Panc1 (cell line): Measurements from ENCODE around the gene OSBP2. TPM values are rescaled to one million over a fixed set of nuclear protein-coding genes. Genes with fewer than 3 reads are reported as not detected.

Experiments
- ATAC-seq: fragments of 200-7000 bp; cut with Tn5 transposase; 2 replicates; pipeline ENCODE4 v1.9.1; 2020; ENCODE audit warnings: mild to moderate bottlenecking, moderate library complexity
- BruUV-seq: library from RNA; stranded (reverse); fragments of 400-500 nt; replicated peaks from 2 replicates; lab custom pipeline; 2021; lab: Mats Ljungman, UMichigan
- CTCF ChIA-PET: fragments of 300-600 bp; sonication (Branson Sonifier 250); formaldehyde crosslinking; loops from one replicate; lab custom pipeline; 2022; ENCODE audit warnings: antibody characterized with exemption; lab: Charles Lee
- POLR2A ChIA-PET: fragments of 300-600 bp; sonication (Branson Sonifier 250); formaldehyde crosslinking; loops from one replicate; lab custom pipeline; 2022; ENCODE audit warnings: antibody characterized with exemption; lab: Charles Lee
- DNase-seq: peaks from one replicate; pipeline ENCODE4 v3.0.0-alpha.2; 2010; ENCODE audit warnings: low read depth, low spot score
- H3K27ac ChIP-seq: 2 replicates; pipeline ENCODE4 v1.5.1; 2011; ENCODE audit warnings: mild to moderate bottlenecking, low read length, inconsistent platforms
- H3K27me3 ChIP-seq: fragments of 200-500 bp; sonication (Bioruptor generic); 2 replicates; pipeline ENCODE4 v1.6.0; 2014; ENCODE audit warnings: low read length, inconsistent platforms; ENCODE audit not compliant: control insufficient read depth, insufficient read depth
- H3K36me3 ChIP-seq: fragments of 200-500 bp; sonication (Bioruptor generic); 2 replicates; pipeline ENCODE4 v1.5.1; 2014; ENCODE audit warnings: inconsistent platforms, mild to moderate bottlenecking, low read length, moderate library complexity; ENCODE audit not compliant: control insufficient read depth, insufficient read depth
- H3K4me1 ChIP-seq: 2 replicates; pipeline ENCODE4 v1.5.1; 2011; ENCODE audit warnings: inconsistent platforms, mild to moderate bottlenecking, low read length, moderate library complexity; ENCODE audit not compliant: control insufficient read depth, insufficient read depth
- H3K4me3 ChIP-seq, 2 experiments: 2 replicates each; pipeline ENCODE4 v1.5.1; 2011 to 2012; ENCODE audit warnings: low read depth in 2 of 2, low read length in 2 of 2, mild to moderate bottlenecking in 2 of 2, inconsistent platforms in 1 of 2, moderate library complexity in 1 of 2
- H3K9me3 ChIP-seq: fragments of 200-500 bp; sonication (Bioruptor generic); 2 replicates; pipeline ENCODE4 v1.5.1; 2014; ENCODE audit warnings: low read depth, mild to moderate bottlenecking, inconsistent platforms, low read length, moderate library complexity; ENCODE audit not compliant: control insufficient read depth, insufficient read depth
- POLR2AphosphoS5 ChIP-seq: IDR thresholded peaks from 2 replicates; pipeline ENCODE4 v1.6.1; 2012; ENCODE audit warnings: mild to moderate bottlenecking, low read depth, low read length, moderate library complexity
- SIN3A ChIP-seq: IDR thresholded peaks from 2 replicates; pipeline ENCODE4 v1.6.1; 2012; ENCODE audit warnings: low read depth, mild to moderate bottlenecking, low read length, moderate library complexity, borderline replicate concordance; ENCODE audit not compliant: insufficient read depth
- TCF7L2 ChIP-seq: IDR thresholded peaks from 2 replicates; pipeline ENCODE4 v1.6.1; 2011; ENCODE audit warnings: mild to moderate bottlenecking, low read depth, low read length, inconsistent platforms
- in situ Hi-C: cut with HindIII; loops from 2 replicates; pipeline ENCODE4 v1.10.0; 2016; ENCODE audit warnings: low sequenced_read_pairs, low pct_unique_long_range_greater_than_20kb
- intact Hi-C: fragments of 100-400 bp; cut with micrococcal nuclease; formaldehyde crosslinking; loops from one replicate; pipeline ENCODE4 v1.10.0; 2022; ENCODE audit not compliant: unreplicated experiment
- total RNA-seq: library from RNA; stranded (reverse); gene quantifications from one replicate; pipeline ENCODE4 v1.2.1, GENCODE V29; 2021; ENCODE audit not compliant: unreplicated experiment
- TF ChIP-seq, protein P1 (sequence below), 2 experiments: IDR thresholded peaks; 2 replicates each; pipeline ENCODE4 v1.6.1; 2011 to 2012; ENCODE audit warnings: low read depth in 2 of 2, control low read depth in 1 of 2, low read length in 1 of 2, mild to moderate bottlenecking in 1 of 2, moderate library complexity in 1 of 2; ENCODE audit not compliant: insufficient read depth in 1 of 2
- TF ChIP-seq, protein P2 (sequence below): fragments of 450-650 bp; IDR thresholded peaks from 2 replicates; pipeline ENCODE4 v1.5.1; 2017; ENCODE audit warnings: mild to moderate bottlenecking

Gene OSBP2
- total RNA-seq, 1 experiment from 2014 or later, result 4.7 TPM

DNA sequence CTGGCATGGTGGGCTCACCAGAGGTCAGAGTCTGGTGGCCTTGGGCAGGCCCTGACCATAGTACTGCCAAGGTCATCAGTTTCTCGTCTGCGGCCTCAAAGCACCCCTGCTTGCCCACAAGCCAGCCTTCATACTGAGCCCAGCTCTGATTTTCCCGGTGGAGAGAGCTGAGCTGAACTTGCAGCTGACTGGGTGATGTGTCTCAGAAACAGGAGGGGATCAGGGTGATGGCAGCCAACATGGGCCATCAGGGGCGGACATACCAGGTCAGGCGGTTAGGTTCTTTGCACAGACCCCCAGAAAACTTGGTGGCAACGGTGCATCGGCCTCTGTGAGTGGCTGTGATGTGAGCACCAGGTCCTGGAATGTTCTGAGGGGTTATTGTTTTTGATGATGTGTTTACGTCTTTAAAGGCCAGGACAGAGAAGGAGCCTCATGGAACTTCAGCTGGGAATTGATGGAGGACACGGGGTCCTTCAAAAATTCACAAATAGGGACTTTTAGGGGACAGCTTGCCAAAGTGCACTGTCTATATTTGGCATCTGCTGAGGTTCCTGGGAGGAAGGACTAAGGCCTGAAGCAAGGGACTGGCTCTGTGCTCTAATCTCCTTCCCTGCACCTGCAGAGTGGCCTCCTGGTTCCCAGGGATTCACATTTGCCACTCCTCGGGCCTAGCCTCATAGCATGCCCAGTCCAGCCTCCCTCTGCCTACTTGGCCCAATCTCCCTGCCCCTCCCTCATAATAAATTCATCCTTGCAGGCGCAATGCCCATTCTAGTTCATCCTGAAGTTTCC lies 131.2 kb downstream of the OSBP2 start:
- intact Hi-C loops, result no loop called here
- H3K4me3 ChIP-seq, result no peak overlapping the region
- in situ Hi-C loops, result no loop called here
- H3K36me3 ChIP-seq, result no peaks in the 10 kb centered on the region
- H3K27me3 ChIP-seq, result peaks cover 3% of the 10 kb centered on the region; the same call in 1 of the 2 replicates
- POLR2A ChIA-PET, result no interaction called here
- no peak for ATAC-seq
- CTCF ChIA-PET, result no interaction called here
- BruUV-seq, result no TSS peak
- H3K9me3 ChIP-seq, result no peaks in the 10 kb centered on the region
- no peak for DNase-seq
- TF ChIP-seq, protein P1, sequence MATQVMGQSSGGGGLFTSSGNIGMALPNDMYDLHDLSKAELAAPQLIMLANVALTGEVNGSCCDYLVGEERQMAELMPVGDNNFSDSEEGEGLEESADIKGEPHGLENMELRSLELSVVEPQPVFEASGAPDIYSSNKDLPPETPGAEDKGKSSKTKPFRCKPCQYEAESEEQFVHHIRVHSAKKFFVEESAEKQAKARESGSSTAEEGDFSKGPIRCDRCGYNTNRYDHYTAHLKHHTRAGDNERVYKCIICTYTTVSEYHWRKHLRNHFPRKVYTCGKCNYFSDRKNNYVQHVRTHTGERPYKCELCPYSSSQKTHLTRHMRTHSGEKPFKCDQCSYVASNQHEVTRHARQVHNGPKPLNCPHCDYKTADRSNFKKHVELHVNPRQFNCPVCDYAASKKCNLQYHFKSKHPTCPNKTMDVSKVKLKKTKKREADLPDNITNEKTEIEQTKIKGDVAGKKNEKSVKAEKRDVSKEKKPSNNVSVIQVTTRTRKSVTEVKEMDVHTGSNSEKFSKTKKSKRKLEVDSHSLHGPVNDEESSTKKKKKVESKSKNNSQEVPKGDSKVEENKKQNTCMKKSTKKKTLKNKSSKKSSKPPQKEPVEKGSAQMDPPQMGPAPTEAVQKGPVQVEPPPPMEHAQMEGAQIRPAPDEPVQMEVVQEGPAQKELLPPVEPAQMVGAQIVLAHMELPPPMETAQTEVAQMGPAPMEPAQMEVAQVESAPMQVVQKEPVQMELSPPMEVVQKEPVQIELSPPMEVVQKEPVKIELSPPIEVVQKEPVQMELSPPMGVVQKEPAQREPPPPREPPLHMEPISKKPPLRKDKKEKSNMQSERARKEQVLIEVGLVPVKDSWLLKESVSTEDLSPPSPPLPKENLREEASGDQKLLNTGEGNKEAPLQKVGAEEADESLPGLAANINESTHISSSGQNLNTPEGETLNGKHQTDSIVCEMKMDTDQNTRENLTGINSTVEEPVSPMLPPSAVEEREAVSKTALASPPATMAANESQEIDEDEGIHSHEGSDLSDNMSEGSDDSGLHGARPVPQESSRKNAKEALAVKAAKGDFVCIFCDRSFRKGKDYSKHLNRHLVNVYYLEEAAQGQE (IDR thresholded peaks at IDR 0.05; ENCODE audit: insufficient read depth in 1 of 2, low read depth in 2 of 2, low read length in 1 of 2), result no peak
- H3K27ac ChIP-seq, result no peak overlapping the region
- no peaks in the 10 kb centered on the region for H3K4me1 ChIP-seq

DNA sequence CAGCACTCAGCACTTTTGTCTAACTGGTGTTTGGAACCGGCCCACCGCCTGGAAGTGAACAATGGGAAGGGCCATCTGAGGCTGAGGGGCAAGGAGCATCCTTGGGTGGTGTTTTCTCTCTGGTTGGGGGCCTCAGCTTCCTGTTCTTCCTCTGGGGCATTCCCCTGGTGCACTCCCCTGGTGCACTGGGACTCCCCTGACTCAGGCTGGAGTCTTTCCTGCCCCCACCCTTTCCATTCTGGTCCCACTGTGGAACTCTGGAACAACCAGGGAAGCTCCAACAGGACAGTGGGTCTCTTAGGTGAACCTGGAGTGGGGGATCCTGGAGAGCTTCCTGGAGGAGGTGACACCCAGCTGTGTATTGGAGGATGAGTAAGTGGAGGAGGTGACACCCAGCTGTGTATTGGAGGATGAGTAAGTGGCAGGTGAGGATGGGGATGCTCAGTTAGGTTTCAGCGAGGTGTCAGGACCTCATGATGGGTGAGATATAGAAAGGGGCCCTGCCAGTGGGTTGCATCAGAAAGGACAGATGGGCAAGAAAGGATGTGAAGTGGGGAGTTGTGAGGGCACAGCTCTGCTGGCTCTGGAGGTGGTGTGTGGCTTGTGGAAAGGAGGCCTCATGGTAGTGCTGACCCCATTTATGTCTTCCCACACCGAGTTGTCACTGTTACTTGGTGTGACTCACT lies 132.1 kb downstream of the OSBP2 start:
- Histone ChIP-seq H3K36me3 (no peaks in the 10 kb centered on the region), H3K4me1 (no peaks in the 10 kb centered on the region), H3K27me3 (peaks cover 3% of the 10 kb centered on the region; the same call in 1 of the 2 replicates), H3K27ac (no peak overlapping the region), H3K9me3 (no peaks in the 10 kb centered on the region), H3K4me3 (no peak overlapping the region)
- DNase-seq, result no peak
- POLR2A ChIA-PET, result no interaction called here
- no peak for ATAC-seq
- CTCF ChIA-PET, result no interaction called here
- intact Hi-C loops, result no loop called here
- TF ChIP-seq SIN3A (no peak), TCF7L2 (no peak), POLR2AphosphoS5 (no peak)
- TF ChIP-seq, protein P1 (IDR thresholded peaks at IDR 0.05; ENCODE audit: insufficient read depth in 1 of 2, low read depth in 2 of 2, low read length in 1 of 2), result no peak
- TF ChIP-seq, protein P2, sequence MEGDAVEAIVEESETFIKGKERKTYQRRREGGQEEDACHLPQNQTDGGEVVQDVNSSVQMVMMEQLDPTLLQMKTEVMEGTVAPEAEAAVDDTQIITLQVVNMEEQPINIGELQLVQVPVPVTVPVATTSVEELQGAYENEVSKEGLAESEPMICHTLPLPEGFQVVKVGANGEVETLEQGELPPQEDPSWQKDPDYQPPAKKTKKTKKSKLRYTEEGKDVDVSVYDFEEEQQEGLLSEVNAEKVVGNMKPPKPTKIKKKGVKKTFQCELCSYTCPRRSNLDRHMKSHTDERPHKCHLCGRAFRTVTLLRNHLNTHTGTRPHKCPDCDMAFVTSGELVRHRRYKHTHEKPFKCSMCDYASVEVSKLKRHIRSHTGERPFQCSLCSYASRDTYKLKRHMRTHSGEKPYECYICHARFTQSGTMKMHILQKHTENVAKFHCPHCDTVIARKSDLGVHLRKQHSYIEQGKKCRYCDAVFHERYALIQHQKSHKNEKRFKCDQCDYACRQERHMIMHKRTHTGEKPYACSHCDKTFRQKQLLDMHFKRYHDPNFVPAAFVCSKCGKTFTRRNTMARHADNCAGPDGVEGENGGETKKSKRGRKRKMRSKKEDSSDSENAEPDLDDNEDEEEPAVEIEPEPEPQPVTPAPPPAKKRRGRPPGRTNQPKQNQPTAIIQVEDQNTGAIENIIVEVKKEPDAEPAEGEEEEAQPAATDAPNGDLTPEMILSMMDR, result no peak
- BruUV-seq, result no TSS peak
- in situ Hi-C loops, result no loop called here
